Measurements from ENCODE around the gene CWC25. TPM values are rescaled to one million over a fixed set of nuclear protein-coding genes. Genes with fewer than 3 reads are reported as not detected.

CWC25 gene
- total and polyA plus RNA-seq, 9 of the 15 experiments (the other 6 are each of a cell fraction or from before 2014, with no cell fraction given), result 16.5 to 27.4 (median 23.0) TPM

DNA sequence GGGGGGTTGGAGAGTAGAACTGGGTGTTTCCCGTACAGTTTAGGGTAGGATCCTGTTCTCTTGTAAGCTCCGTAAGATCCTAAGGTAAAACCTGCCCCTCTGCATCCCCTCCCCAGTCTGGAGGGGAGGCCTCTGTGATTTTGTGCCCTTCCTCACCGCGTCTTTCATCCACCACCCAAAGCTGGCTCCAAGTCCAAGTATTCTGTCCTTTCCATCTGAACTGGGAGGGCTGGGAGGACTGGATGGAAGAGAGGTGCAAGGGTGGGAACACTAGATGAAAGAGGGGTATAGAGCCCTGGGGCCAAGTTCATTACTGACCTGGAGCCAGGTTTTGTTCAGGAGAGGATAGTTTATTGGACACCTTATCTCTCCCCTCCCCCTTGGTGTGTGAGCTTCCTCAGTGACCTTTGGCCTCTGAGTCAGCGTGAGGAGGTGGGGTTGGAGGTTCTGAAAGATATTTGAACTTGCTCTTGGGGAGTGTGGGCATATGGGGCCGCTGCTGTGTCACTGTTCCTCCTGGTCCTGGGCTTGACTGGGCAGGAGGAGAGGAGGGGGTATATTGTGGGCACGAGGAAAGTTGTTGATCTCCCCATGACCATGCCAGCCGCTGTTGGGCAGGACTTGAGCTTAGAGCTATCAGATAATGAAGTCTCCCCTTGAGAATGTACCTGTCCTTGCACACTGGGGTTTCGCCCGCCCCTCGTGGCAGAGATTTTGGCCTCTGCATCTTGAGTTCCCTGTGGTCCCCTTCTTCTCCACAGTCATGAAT lies 46.3 kb upstream of the CWC25 start (continued):
- TF ChIP-seq TOE1 (IDR thresholded peaks at IDR 0.05; ENCODE audit: borderline replicate concordance) (no peak), TOE1 (CRISPR knock-in tag; IDR thresholded peaks at IDR 0.05; ENCODE audit: borderline replicate concordance, low read depth) (no peak), TEAD4 (IDR thresholded peaks at IDR 0.05; ENCODE audit: low read length) (peak; percentile 36; the same call in 1 of the 2 replicates), TEAD4 (CRISPR knock-in tag; IDR thresholded peaks at IDR 0.05; ENCODE audit: borderline replicate concordance) (no peak), ZNF224 (CRISPR knock-in tag; IDR thresholded peaks at IDR 0.05) (no peak), PRPF4 (IDR thresholded peaks at IDR 0.05; ENCODE audit: insufficient read depth, low read depth, low read length, poor library complexity, severe bottlenecking) (no peak), NR2C1 (IDR thresholded peaks at IDR 0.05) (peak; percentile 97), NR2C1 (tag; IDR thresholded peaks at IDR 0.05) (peak; percentile 98), MCM7 (IDR thresholded peaks at IDR 0.05) (no peak), NCOR1 (IDR thresholded peaks at IDR 0.05) (peak; percentile 44; the same call in 1 of the 2 replicates), GTF3C2 (IDR thresholded peaks at IDR 0.05; ENCODE audit: borderline replicate concordance, extremely low read depth, insufficient read length) (no peak), NR2F6 (CRISPR knock-in tag; IDR thresholded peaks at IDR 0.05) (peak; percentile 55; the same call in 1 of the 2 replicates), PHF20 (IDR thresholded peaks at IDR 0.05; ENCODE audit: partially characterized antibody) (no peak)
- TF ChIP-seq, protein P1, sequence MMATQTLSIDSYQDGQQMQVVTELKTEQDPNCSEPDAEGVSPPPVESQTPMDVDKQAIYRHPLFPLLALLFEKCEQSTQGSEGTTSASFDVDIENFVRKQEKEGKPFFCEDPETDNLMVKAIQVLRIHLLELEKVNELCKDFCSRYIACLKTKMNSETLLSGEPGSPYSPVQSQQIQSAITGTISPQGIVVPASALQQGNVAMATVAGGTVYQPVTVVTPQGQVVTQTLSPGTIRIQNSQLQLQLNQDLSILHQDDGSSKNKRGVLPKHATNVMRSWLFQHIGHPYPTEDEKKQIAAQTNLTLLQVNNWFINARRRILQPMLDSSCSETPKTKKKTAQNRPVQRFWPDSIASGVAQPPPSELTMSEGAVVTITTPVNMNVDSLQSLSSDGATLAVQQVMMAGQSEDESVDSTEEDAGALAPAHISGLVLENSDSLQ (IDR thresholded peaks at IDR 0.05), result 0 out of 2 replicates have a peak, but pooled peaks have one; percentile 17

All from K562 (cell line).